GM23338 (cell line): Measurements from ENCODE around the gene TWIST2. TPM values are rescaled to one million over a fixed set of nuclear protein-coding genes. Genes with fewer than 3 reads are reported as not detected.

ENCODE experiments used
- ATAC-seq: fragments of 200-7000 bp; cut with Tn5 transposase; 3 replicates; pipeline ENCODE4 v1.9.1; 2020
- DNase-seq: peaks from one replicate; pipeline ENCODE4 v3.0.0-alpha.2; 2015; ENCODE audit warnings: low spot score
- H2AFZ ChIP-seq: fragments of 200-600 bp; sonication (generic); 2 replicates; pipeline ENCODE4 v1.8.0; 2016; ENCODE audit warnings: antibody characterized with exemption, mild to moderate bottlenecking, moderate library complexity
- H3F3A ChIP-seq: fragments of 200-600 bp; sonication (generic); replicated peaks from 2 replicates; pipeline ENCODE4 v1.8.0; 2017; ENCODE audit warnings: antibody characterized with exemption, mixed run types, low read depth
- H3K27ac ChIP-seq: fragments of 200-600 bp; sonication (generic); 2 replicates; pipeline ENCODE4 v1.6.1; 2016; ENCODE audit warnings: low read depth
- H3K27me3 ChIP-seq: fragments of 200-600 bp; sonication (generic); 2 replicates; pipeline ENCODE4 v1.8.0; 2016; ENCODE audit warnings: mild to moderate bottlenecking, mixed run types, moderate library complexity; ENCODE audit not compliant: insufficient read depth
- H3K36me3 ChIP-seq: fragments of 200-600 bp; sonication (generic); 2 replicates; pipeline ENCODE4 v1.8.0; 2016; ENCODE audit warnings: mild to moderate bottlenecking; ENCODE audit not compliant: insufficient read depth
- H3K4me1 ChIP-seq: fragments of 200-600 bp; sonication (generic); 2 replicates; pipeline ENCODE4 v1.8.0; 2016; ENCODE audit warnings: mild to moderate bottlenecking, moderate library complexity; ENCODE audit not compliant: insufficient read depth
- H3K4me2 ChIP-seq: fragments of 200-600 bp; sonication (generic); 2 replicates; pipeline ENCODE4 v1.7.1; 2017; ENCODE audit warnings: mixed run types
- H3K4me3 ChIP-seq: fragments of 200-600 bp; sonication (generic); 2 replicates; pipeline ENCODE4 v1.6.1; 2016; ENCODE audit warnings: mixed run types
- H3K79me2 ChIP-seq: fragments of 200-600 bp; sonication (generic); replicated peaks from 2 replicates; pipeline ENCODE4 v1.8.0; 2017; ENCODE audit warnings: mild to moderate bottlenecking; ENCODE audit not compliant: insufficient read depth
- H3K9me2 ChIP-seq: fragments of 200-600 bp; sonication (generic); 2 replicates; pipeline ENCODE4 v1.8.0; 2017; ENCODE audit not compliant: insufficient read depth
- H4K20me1 ChIP-seq: fragments of 200-600 bp; sonication (generic); replicated peaks from 2 replicates; pipeline ENCODE4 v1.8.0; 2017; ENCODE audit warnings: mild to moderate bottlenecking; ENCODE audit not compliant: insufficient read depth
- H3K27ac Mint-ChIP-seq: 2 replicates; pipeline ENCODE4 v1.8.0; 2020; ENCODE audit warnings: inconsistent platforms, mild to moderate bottlenecking, moderate library complexity, mixed read lengths
- H3K27me3 Mint-ChIP-seq: 3 replicates; pipeline ENCODE4 v1.8.0; 2022; ENCODE audit warnings: low read depth, mild to moderate bottlenecking, moderate library complexity, mixed read lengths, inconsistent platforms; ENCODE audit not compliant: insufficient read depth, poor library complexity
- H3K36me3 Mint-ChIP-seq: 3 replicates; pipeline ENCODE4 v1.8.0; 2021; ENCODE audit warnings: low read depth, mild to moderate bottlenecking, inconsistent platforms, moderate library complexity, mixed read lengths
- H3K4me1 Mint-ChIP-seq: 3 replicates; pipeline ENCODE4 v1.8.0; 2020; ENCODE audit warnings: mild to moderate bottlenecking, inconsistent platforms, mixed read lengths
- H3K4me3 Mint-ChIP-seq: 3 replicates; pipeline ENCODE4 v1.8.0; 2021; ENCODE audit warnings: moderate library complexity, mild to moderate bottlenecking, inconsistent platforms, mixed read lengths
- H3K9me3 Mint-ChIP-seq: 3 replicates; pipeline ENCODE4 v1.8.0; 2020; ENCODE audit warnings: moderate library complexity, mild to moderate bottlenecking, inconsistent platforms, mixed read lengths
- CTCF ChIP-seq, 2 experiments: fragments of 200-600 bp in 1 of 2; sonication (generic) in 1 of 2; conservative IDR thresholded peaks; 2 replicates each; pipeline versions ENCODE4 v1.5.1 to v1.6.1; 2016 to 2017; ENCODE audit warnings: antibody characterized with exemption in 2 of 2, low read depth in 2 of 2, mild to moderate bottlenecking in 2 of 2, moderate library complexity in 1 of 2
- ETS1 ChIP-seq: IDR thresholded peaks from 2 replicates; pipeline ENCODE4 v1.6.1; 2016; ENCODE audit warnings: antibody characterized with exemption
- EZH2 ChIP-seq: fragments of 200-600 bp; sonication (generic); IDR thresholded peaks from one replicate; pipeline ENCODE4 v1.8.0; 2017; ENCODE audit warnings: antibody characterized with exemption, mild to moderate bottlenecking, low read depth; ENCODE audit not compliant: unreplicated experiment
- EZH2phosphoT487 ChIP-seq: fragments of 200-600 bp; sonication (generic); IDR thresholded peaks from one replicate; pipeline ENCODE4 v1.8.1; 2018; ENCODE audit warnings: antibody characterized with exemption; ENCODE audit not compliant: unreplicated experiment
- JUNB ChIP-seq: IDR thresholded peaks from one replicate; pipeline ENCODE4 v1.6.1; 2016; ENCODE audit warnings: antibody characterized with exemption; ENCODE audit not compliant: unreplicated experiment
- NANOG ChIP-seq: IDR thresholded peaks from 2 replicates; pipeline ENCODE4 v1.6.1; 2016; ENCODE audit warnings: antibody characterized with exemption, borderline replicate concordance
- POLR2AphosphoS5 ChIP-seq: IDR thresholded peaks from 2 replicates; pipeline ENCODE4 v1.6.1; 2016; ENCODE audit warnings: antibody characterized with exemption, low read depth
- REST ChIP-seq: IDR thresholded peaks from one replicate; pipeline ENCODE4 v1.6.1; 2018; ENCODE audit warnings: antibody characterized with exemption; ENCODE audit not compliant: unreplicated experiment
- ZNF114 ChIP-seq: fragments of 250-450 bp; sonication (Bioruptor Pico); IDR thresholded peaks from 2 replicates; pipeline ENCODE4 v1.5.0; 2020; ENCODE audit warnings: mild to moderate bottlenecking, moderate library complexity
- ZNF331 ChIP-seq: fragments of 250-450 bp; sonication (Bioruptor Pico); IDR thresholded peaks from 2 replicates; pipeline ENCODE4 v1.5.0; 2020; ENCODE audit warnings: low read depth, mild to moderate bottlenecking, moderate library complexity
- polyA plus RNA-seq: library from polyadenylated mRNA; unstranded; fragments of >200 nt; fragmentation: Nextera tagmentation; extraction: Ambion mirVana; gene quantifications from 2 replicates; pipeline ENCODE4 v1.2.1, GENCODE V29; 2016
- total RNA-seq: library from RNA; depleted of rRNA; stranded (reverse); fragments of >200 nt; shearing (Covaris generic); gene quantifications from 2 replicates; pipeline ENCODE4 v1.2.3, GENCODE V29; 2014

Gene TWIST2
- total and polyA plus RNA-seq, 2 experiments from 2014 or later, result 7.0 to 12.5 TPM

- no peak for TF ChIP-seq ZNF114 (CRISPR knock-in tag)
These were observed 43.0 kb downstream of the TWIST2 start (continued) for GRCh38 chr2:238890618-238891456.

- DNase-seq (no peak), ATAC-seq (no peak)
- H3K9me3 Mint-ChIP-seq, result 0 out of 3 replicates have a peak, but pooled peaks cover under 1% of the 10 kb centered on the region
- H3K27ac ChIP-seq, result no peak overlapping the region
- H3K4me3 ChIP-seq, result no peak overlapping the region
- TF ChIP-seq EZH2 (no peak), EZH2phosphoT487 (no peak), POLR2AphosphoS5 (no peak), ZNF114 (CRISPR knock-in tag) (no peak), ETS1 (no peak), ZNF331 (CRISPR knock-in tag) (no peak), NANOG (no peak), CTCF (conservative IDR thresholded peaks at IDR 0.05; ENCODE audit: low read depth in 2 of 2) (no peak), JUNB (no peak)
- H3K79me2 ChIP-seq, result no peaks in the 10 kb centered on the region
- no peak overlapping the region for H3K27ac Mint-ChIP-seq
- no peaks in the 10 kb centered on the region for H3K27me3 ChIP-seq
- H3K4me1 Mint-ChIP-seq, result peaks cover 12% of the 10 kb centered on the region
- H3K4me2 ChIP-seq, result no peak overlapping the region
- H3K27me3 Mint-ChIP-seq, result no peaks in the 10 kb centered on the region
- no peaks in the 10 kb centered on the region for H3F3A ChIP-seq
- no peaks in the 10 kb centered on the region for H3K4me1 ChIP-seq
- no peak overlapping the region for H2AFZ ChIP-seq
- H3K9me2 ChIP-seq, result no peaks in the 10 kb centered on the region
- no peaks in the 10 kb centered on the region for H3K36me3 Mint-ChIP-seq
- no peaks in the 10 kb centered on the region for H4K20me1 ChIP-seq
- no peak overlapping the region for H3K4me3 Mint-ChIP-seq
- H3K36me3 ChIP-seq, result no peaks in the 10 kb centered on the region
These were observed 43.7 kb downstream of the TWIST2 start for GRCh38 chr2:238891457-238892203.

- no peaks in the 10 kb centered on the region for H3K27me3 ChIP-seq
- H3K9me3 Mint-ChIP-seq, result no peaks in the 10 kb centered on the region
- H4K20me1 ChIP-seq, result no peaks in the 10 kb centered on the region
- no peaks in the 10 kb centered on the region for H3K79me2 ChIP-seq
- H3K27me3 Mint-ChIP-seq, result no peaks in the 10 kb centered on the region
- H3K9me2 ChIP-seq, result no peaks in the 10 kb centered on the region
- H3K4me2 ChIP-seq, result no peak overlapping the region
- DNase-seq (no peak), ATAC-seq (no peak)
- no peaks in the 10 kb centered on the region for H3F3A ChIP-seq
- peaks cover 11% of the 10 kb centered on the region for H3K4me1 Mint-ChIP-seq
- H3K4me3 ChIP-seq, result no peak overlapping the region
- no peak overlapping the region for H2AFZ ChIP-seq
- H3K36me3 ChIP-seq, result no peaks in the 10 kb centered on the region
- no peaks in the 10 kb centered on the region for H3K36me3 Mint-ChIP-seq
- no peak overlapping the region for H3K27ac ChIP-seq
- H3K27ac Mint-ChIP-seq, result no peak overlapping the region
- H3K4me1 ChIP-seq, result no peaks in the 10 kb centered on the region
- no peak overlapping the region for H3K4me3 Mint-ChIP-seq
- TF ChIP-seq POLR2AphosphoS5 (no peak), ZNF331 (CRISPR knock-in tag) (no peak), JUNB (no peak), REST (no peak), CTCF (conservative IDR thresholded peaks at IDR 0.05; ENCODE audit: low read depth in 2 of 2) (no peak)
These were observed 44.3 kb downstream of the TWIST2 start for GRCh38 chr2:238892204-238892500.
